Erythroblast (primary cell): ENCODE measurements around the gene CDRT4.

ENCODE experiments used
- GATA1 ChIP-seq: IDR thresholded peaks from 2 replicates; pipeline ENCODE4 v1.6.1; 2011; ENCODE audit warnings: low read depth, mild to moderate bottlenecking, control low read depth, low read length, moderate library complexity
- POLR2A ChIP-seq: IDR thresholded peaks from 2 replicates; pipeline ENCODE4 v1.6.1; 2011; ENCODE audit warnings: mild to moderate bottlenecking, low read length

- no peak for TF ChIP-seq POLR2A
- no peak for TF ChIP-seq GATA1
Measured at GRCh38 chr17:15494821-15495220, 27.4 kb upstream of the CDRT4 start.
